IPS-15b (cell line): ENCODE results near the gene CCDC197.

Experiments used
- H3K27me3 ChIP-seq: one replicate; pipeline ENCODE4 v1.6.1; 2013; ENCODE audit warnings: low read length; ENCODE audit not compliant: control insufficient read depth, insufficient read depth
- H3K36me3 ChIP-seq: one replicate; pipeline ENCODE4 v1.6.1; 2013; ENCODE audit warnings: low read length; ENCODE audit not compliant: control insufficient read depth, insufficient read depth
- H3K4me1 ChIP-seq: one replicate; pipeline ENCODE4 v1.6.1; 2013; ENCODE audit warnings: mild to moderate bottlenecking, low read length; ENCODE audit not compliant: control insufficient read depth, insufficient read depth
- H3K4me3 ChIP-seq: one replicate; pipeline ENCODE4 v1.5.1; 2013; ENCODE audit warnings: low read depth, low read length
- H3K9ac ChIP-seq: one replicate; pipeline ENCODE4 v1.6.1; 2013; ENCODE audit warnings: low read depth, mild to moderate bottlenecking, low read length
- H3K9me3 ChIP-seq: one replicate; pipeline ENCODE4 v1.6.1; 2013; ENCODE audit warnings: mild to moderate bottlenecking, low read length; ENCODE audit not compliant: control insufficient read depth, insufficient read depth

CCDC197 gene

DNA sequence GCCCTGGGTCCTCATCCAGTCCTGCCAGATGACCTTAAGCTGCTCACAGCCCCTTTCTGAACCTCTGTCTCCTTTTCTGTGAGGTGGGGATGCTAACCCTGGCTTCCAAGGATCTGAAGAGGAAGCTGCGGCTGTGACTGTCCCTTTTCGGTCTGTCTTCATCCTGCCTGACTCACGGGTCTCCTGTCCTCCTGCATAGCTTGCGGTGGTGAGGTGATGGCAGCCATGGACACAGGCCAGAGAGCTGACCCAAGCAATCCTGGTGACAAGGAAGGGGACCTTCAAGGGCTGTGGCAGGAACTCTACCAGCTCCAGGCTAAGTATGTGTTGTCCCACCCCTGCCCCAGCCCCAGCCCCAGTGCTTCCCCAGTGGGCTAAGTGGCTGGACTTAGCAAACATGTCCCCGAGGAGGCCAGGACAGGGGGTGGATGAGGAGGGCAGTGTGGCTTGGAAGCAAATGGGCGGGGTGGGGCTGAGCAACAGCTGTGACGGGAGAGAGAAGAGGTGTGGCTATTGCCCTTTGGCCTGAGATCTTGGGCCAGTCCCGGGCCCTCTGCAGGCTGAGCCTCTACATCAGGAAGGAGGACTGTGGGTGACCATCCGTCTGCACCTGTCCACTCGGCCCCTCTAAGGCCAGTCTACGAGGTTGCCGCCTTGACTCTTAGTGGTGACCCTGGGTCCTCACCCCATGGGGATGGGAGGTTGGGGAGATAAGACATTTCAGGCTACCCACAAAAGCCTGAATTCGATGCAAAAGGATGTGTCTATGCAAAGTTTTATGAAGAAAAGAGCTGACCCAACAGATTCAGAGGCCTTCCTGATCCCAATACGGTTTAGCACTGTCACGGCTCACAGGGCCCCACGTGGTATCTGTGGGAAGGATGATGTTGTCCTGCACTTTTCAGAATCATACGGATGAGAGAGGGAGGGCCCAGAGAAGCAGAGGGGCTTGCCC is 1.1 kb downstream of the CCDC197 start:
- peaks cover 2% of the 10 kb centered on the region for H3K4me1 ChIP-seq

DNA sequence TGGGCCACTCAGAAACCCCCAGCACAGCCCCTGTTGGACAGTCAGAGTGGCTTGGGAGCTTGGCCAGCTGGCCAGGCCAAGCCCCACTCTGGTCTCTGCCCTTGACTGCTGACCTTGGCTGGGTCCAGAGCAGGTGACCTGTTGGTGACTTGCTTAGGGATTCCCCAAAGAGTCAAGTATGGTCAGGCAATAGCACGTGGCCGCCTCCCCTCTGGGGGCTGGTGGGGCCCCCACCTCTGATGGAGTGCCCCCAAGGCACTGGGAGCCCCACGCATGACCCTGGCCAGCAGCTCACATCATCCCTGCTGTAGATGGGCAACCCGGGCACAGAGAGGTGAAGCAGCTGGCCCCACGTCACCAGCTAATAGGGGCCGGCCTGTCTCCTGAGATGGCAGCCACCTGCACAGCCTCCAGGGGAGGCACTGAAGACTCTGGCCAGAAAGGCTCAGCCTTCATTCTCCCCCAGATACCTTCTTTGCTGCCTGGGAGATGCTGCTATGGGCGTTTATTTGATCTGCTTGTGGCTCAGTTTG is 1.8 kb downstream of the CCDC197 start:
- H3K36me3 ChIP-seq: no peaks in the 10 kb centered on the region
- no peak overlapping the region for H3K4me3 ChIP-seq
- H3K9ac ChIP-seq: no peak overlapping the region
- peaks cover 2% of the 10 kb centered on the region for H3K4me1 ChIP-seq
- H3K27me3 ChIP-seq: no peaks in the 10 kb centered on the region
- no peaks in the 10 kb centered on the region for H3K9me3 ChIP-seq

More for the DNA sequence above, 1.1 kb downstream of the CCDC197 start:
- H3K9me3 ChIP-seq: no peaks in the 10 kb centered on the region
- no peak overlapping the region for H3K4me3 ChIP-seq
- H3K27me3 ChIP-seq: no peaks in the 10 kb centered on the region
- no peaks in the 10 kb centered on the region for H3K36me3 ChIP-seq
- no peak overlapping the region for H3K9ac ChIP-seq

DNA sequence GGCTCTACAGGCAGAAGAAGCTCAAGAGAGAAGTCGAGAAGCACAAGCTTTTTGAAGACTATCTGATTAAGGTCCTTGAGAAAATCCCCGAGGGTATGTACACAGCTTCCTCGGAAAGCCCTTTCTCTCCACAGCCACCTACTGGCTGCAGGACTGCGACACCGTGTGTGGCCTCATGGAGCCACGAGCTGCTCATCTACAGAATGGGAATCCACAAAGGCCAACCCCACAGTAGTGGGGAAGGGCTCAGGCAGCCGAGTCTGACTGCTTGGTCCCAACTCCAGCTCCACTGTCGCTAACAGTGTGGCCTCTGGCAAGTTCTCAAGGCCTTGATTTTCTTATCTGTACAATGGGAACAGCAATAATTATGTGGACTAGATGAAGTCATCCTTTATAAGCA is 2.5 kb downstream of the CCDC197 start:
- no peaks in the 10 kb centered on the region for H3K36me3 ChIP-seq
- no peak overlapping the region for H3K4me3 ChIP-seq
- no peaks in the 10 kb centered on the region for H3K9me3 ChIP-seq
- H3K9ac ChIP-seq: no peak overlapping the region
- peaks cover 2% of the 10 kb centered on the region for H3K4me1 ChIP-seq
- H3K27me3 ChIP-seq: no peaks in the 10 kb centered on the region

DNA sequence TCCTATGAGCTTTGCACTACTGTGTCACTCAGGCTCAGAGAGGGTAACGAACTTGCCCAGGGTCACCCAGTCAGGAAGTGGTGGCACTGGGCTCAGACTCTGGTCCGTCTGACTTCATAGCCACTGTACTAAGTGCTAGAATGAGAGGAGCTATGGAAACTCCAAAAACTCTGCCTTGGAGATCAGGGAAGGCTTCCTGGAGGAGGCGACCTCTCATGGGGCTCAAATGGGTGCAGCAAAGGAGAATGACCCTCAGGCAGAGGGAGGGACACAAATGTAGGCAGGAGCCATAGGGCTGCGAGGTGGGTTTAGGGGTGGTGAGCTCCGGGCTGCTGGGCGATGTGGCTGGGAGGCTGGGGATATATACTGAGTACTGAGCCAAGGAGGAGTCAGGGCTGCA is 3.2 kb downstream of the CCDC197 start:
- H3K9ac ChIP-seq: no peak overlapping the region
- no peak overlapping the region for H3K4me3 ChIP-seq
- H3K27me3 ChIP-seq: no peaks in the 10 kb centered on the region
- no peaks in the 10 kb centered on the region for H3K36me3 ChIP-seq
- no peaks in the 10 kb centered on the region for H3K9me3 ChIP-seq
- H3K4me1 ChIP-seq: peaks cover 2% of the 10 kb centered on the region

DNA sequence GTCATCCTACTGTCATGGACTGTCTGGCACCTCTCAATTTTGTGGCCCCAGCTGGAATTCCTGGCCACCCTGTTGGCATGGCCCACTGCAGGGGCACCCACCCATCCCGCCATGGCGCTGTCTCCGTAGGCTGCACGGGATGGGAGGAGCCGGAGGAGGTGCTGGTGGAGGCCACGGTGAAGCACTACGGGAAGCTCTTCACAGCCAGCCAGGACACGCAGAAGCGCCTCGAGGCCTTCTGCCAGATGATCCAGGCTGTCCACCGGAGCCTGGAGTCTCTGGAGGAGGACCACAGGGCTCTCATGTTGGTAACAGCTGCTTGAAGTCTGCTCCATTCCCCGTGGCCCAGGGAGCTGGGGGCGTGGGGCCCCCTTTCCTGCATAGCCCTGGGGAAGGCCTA is 3.9 kb downstream of the CCDC197 start:
- no peaks in the 10 kb centered on the region for H3K9me3 ChIP-seq
- no peak overlapping the region for H3K9ac ChIP-seq
- no peaks in the 10 kb centered on the region for H3K36me3 ChIP-seq
- H3K27me3 ChIP-seq: no peaks in the 10 kb centered on the region
- peaks cover 2% of the 10 kb centered on the region for H3K4me1 ChIP-seq
- H3K4me3 ChIP-seq: no peak overlapping the region

DNA sequence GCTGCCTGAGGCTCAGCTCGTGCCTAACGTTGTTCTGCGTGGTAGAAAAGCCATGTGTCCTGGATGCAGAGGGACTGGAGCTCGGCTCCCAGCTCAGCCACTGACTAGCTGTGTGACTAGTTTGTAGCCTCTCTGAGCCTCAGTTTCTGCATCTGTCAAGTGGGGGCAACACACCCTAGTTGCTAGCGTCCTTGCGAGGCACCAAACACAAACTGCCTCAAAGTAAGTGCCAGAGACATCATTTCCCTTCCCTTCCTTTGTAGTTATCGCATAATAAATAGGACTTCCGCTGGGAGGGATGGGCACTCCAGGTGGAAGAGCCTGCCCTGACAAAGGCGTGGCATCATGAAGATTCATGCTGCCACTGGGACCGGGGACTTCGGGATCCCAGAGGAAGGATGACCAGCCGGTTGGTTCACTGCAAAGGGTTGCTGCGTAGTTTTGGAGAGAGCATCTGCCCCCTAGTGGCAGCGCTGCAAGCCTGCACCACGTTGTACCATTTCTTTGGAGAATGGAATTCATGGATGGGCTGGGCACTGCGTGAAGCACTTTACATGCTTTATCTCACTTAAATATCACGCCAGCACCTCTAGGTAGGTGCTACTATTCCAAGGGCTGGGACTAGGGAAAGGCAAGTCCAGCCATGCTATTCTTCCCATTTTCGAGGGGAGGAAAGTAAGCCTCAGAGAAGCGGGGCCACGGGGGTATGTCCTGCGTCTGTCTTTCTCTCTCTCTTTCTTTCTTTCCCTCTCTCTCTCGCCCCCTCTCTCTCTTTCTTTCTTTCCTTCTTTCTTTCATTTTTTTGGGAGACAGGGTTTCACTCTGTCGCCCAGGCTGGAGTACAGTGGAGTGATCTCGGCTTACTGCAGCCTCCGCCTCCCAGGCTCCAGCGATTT is 4.6 kb downstream of the CCDC197 start:
- Histone ChIP-seq H3K4me3 (no peak overlapping the region), H3K27me3 (no peaks in the 10 kb centered on the region), H3K36me3 (no peaks in the 10 kb centered on the region), H3K9me3 (no peaks in the 10 kb centered on the region), H3K9ac (no peak overlapping the region), H3K4me1 (peaks cover 2% of the 10 kb centered on the region)

DNA sequence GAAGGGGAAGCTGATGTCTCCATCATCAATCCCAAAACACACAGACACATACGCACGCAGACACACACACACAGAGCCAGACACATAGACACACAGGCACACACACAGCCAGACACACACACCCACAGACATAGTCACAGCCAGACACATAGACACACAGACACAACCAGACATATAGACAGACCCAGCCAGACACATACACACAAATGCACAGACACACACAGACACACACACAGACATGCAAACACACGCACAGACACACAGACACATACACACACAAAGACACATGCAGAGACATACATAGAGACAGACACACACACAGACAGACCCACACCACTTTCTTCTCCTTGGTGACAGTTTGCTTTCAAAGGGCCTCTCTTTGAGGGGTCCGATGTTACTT is 6.3 kb downstream of the CCDC197 start:
- Histone ChIP-seq H3K9me3 (no peaks in the 10 kb centered on the region), H3K9ac (no peak overlapping the region), H3K4me3 (no peak overlapping the region), H3K4me1 (peaks cover 2% of the 10 kb centered on the region), H3K36me3 (no peaks in the 10 kb centered on the region), H3K27me3 (no peaks in the 10 kb centered on the region)

DNA sequence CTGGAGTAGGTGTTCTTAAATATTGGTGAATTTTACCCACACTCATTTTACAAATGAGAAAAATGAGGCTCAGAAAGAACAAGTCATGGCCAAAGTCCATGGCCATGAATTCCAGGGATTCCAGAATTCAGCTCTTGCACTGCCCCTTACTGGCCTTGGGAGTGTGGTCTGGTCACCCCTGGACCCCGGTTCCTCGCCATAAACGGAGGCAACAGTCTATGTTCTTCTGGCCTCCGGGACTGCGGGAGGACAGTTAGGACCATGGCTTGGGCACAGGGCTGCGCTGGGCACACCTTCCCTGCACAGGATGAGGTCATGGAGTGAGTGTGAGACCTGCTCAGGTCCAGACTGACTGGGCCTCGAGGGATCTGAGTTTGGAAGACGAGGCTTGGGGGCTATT is 6.9 kb downstream of the CCDC197 start:
- H3K9me3 ChIP-seq: no peaks in the 10 kb centered on the region
- no peaks in the 10 kb centered on the region for H3K36me3 ChIP-seq
- no peak overlapping the region for H3K9ac ChIP-seq
- H3K4me3 ChIP-seq: no peak overlapping the region
- H3K27me3 ChIP-seq: no peaks in the 10 kb centered on the region
- peaks cover 2% of the 10 kb centered on the region for H3K4me1 ChIP-seq

DNA sequence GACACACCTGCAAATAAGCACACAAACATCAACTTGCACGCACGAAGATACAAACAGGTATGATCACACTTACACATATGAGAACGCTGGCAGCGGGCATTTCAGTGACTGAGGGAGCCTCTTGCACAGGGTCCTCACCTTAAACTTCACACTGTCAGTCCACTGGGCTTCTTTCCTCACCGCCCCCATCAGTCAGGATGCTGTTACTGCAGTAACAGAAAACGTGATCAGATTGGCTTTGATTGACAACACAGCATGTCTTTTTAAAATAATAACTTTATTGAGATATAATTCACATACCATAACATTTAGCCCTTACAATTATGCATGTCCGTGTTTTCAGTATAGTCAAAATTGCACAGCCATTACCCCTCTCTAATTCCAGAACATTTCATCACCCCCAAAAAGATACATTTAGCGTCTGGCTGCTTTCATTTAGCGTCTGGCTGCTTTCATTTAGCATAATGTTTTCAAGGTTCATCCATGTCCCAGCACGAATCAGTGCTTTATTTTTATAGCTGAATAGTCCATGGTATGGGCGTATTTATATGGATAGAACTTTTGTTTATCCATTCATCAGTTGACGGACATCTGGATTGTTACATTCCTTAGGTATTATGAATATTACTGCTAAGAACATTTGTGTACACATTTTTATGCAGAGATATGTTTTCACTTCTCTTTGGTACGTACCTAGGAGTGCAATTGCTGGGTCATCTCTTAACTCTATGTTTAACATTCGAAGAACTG is 8.4 kb downstream of the CCDC197 start:
- Histone ChIP-seq H3K27me3 (no peaks in the 10 kb centered on the region), H3K4me1 (peaks cover 2% of the 10 kb centered on the region), H3K9me3 (no peaks in the 10 kb centered on the region), H3K4me3 (no peak overlapping the region), H3K9ac (no peak overlapping the region), H3K36me3 (no peaks in the 10 kb centered on the region)

DNA sequence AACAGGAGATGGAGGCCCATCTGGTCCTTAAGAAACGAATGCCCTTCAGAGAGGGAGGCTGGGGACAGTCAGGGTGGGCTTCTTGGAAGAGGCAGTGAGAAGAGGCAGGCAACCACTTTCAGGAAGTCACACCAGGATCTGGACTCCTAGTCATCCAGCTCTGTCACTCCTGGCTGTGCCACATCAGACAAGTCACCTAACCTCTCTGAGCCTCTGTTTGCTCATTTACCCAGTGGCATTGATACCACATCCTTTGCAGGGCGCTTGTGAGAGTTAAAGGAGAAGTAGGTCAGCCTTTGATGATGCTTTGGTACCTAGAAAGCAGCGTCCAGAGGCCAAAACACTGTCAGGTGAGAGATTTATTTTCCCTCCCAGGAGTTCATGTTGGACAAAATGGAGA is 11.1 kb downstream of the CCDC197 start:
- Histone ChIP-seq H3K27me3 (no peaks in the 10 kb centered on the region), H3K9me3 (no peaks in the 10 kb centered on the region), H3K36me3 (no peaks in the 10 kb centered on the region), H3K4me3 (no peak overlapping the region), H3K9ac (no peak overlapping the region), H3K4me1 (no peaks in the 10 kb centered on the region)

DNA sequence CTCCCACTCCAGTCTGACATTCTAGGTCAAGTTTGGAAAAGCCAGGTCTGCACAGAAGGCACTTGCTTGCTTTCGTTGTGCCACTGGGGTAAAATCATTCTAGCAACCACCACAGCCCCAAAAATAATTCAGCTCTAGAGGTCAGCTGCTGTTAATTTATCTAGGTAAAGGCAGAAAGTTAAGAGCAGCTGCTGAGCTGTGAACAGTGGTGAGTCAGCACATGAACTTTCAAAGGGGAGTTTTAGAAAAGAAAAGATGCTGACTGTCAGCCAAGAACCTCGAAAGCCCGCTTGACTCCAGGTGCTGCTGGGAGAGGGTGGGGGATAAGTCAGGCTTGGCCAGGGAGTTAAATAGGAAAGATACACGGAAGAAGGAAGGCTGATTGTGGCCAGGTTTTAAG is 12.7 kb downstream of the CCDC197 start:
- H3K27me3 ChIP-seq: no peaks in the 10 kb centered on the region
- no peaks in the 10 kb centered on the region for H3K4me1 ChIP-seq
- no peaks in the 10 kb centered on the region for H3K9me3 ChIP-seq
- no peak overlapping the region for H3K9ac ChIP-seq
- no peak overlapping the region for H3K4me3 ChIP-seq
- H3K36me3 ChIP-seq: no peaks in the 10 kb centered on the region
